Measurements from ENCODE around the gene UCKL1. TPM values are rescaled to one million over a fixed set of nuclear protein-coding genes. Genes with fewer than 3 reads are reported as not detected.

The UCKL1 gene
- total RNA-seq, 1 donor from 2014 or later = 50.8 TPM

GRCh38 chr20:63947638-63948456 lies 8.4 kb downstream of the UCKL1 start:
- intact Hi-C loops (cut with DNase I) = no loop called here
- DNase-seq (ENCODE audit: low spot score) (peak; percentile 61), ATAC-seq (no peak)

GRCh38 chr20:63946986-63947637 lies 9.1 kb downstream of the UCKL1 start:
- ATAC-seq = no peak
- no peak for DNase-seq (ENCODE audit: low spot score)
- intact Hi-C loops (cut with DNase I) = no loop called here

GRCh38 chr20:63945921-63946920 lies 10.0 kb downstream of the UCKL1 start:
- no peak for DNase-seq (ENCODE audit: low spot score)
- ATAC-seq = no peak
- intact Hi-C loops (cut with DNase I) = no loop called here

GRCh38 chr20:63945031-63945658 lies 11.1 kb downstream of the UCKL1 start:
- intact Hi-C loops (cut with DNase I) = no loop called here
- DNase-seq (ENCODE audit: low spot score) (no peak), ATAC-seq (no peak)

GRCh38 chr20:63944078-63944941 lies 11.9 kb downstream of the UCKL1 start:
- ATAC-seq = no peak
- DNase-seq (ENCODE audit: low spot score) = peak; percentile 61
- intact Hi-C loops (cut with DNase I) = no loop called here

- no peak for DNase-seq (ENCODE audit: low spot score)
- intact Hi-C loops (cut with DNase I) = no loop called here
These were observed 12.5 kb downstream of the UCKL1 start for GRCh38 chr20:63943808-63944077.

GRCh38 chr20:63942969-63943807 lies 13.0 kb downstream of the UCKL1 start:
- DNase-seq (ENCODE audit: low spot score) (no peak), ATAC-seq (no peak)
- intact Hi-C loops (cut with DNase I) = no loop called here

More at GRCh38 chr20:63943808-63944077, 12.5 kb downstream of the UCKL1 start:
- no peak for ATAC-seq

- ATAC-seq = no peak
- intact Hi-C loops (cut with DNase I) = no loop called here
- DNase-seq (ENCODE audit: low spot score) = no peak
These were observed 13.8 kb downstream of the UCKL1 start for GRCh38 chr20:63942250-63942951.

GRCh38 chr20:63941282-63942081 lies 14.7 kb downstream of the UCKL1 start:
- DNase-seq (ENCODE audit: low spot score) (peak; percentile 74), ATAC-seq (no peak)
- intact Hi-C loops (cut with DNase I) = no loop called here

GRCh38 chr20:63940472-63941266 lies 15.5 kb downstream of the UCKL1 start:
- ATAC-seq (no peak), DNase-seq (ENCODE audit: low spot score) (no peak)
- intact Hi-C loops (cut with DNase I) = no loop called here

- intact Hi-C loops (cut with DNase I) = no loop called here
- ATAC-seq (no peak), DNase-seq (ENCODE audit: low spot score) (no peak)
These were observed 16.1 kb downstream of the UCKL1 start for GRCh38 chr20:63940071-63940471.

GRCh38 chr20:63939061-63939935 lies 16.9 kb downstream of the UCKL1 start:
- no peak for ATAC-seq
- intact Hi-C loops (cut with DNase I) = no loop called here
- no peak for DNase-seq (ENCODE audit: low spot score)

- no peak for ATAC-seq
- no peak for DNase-seq (ENCODE audit: low spot score)
- intact Hi-C loops (cut with DNase I) = no loop called here
These were observed 18.6 kb downstream of the UCKL1 start for GRCh38 chr20:63937596-63937995.

GRCh38 chr20:63935447-63935846 lies 20.8 kb downstream of the UCKL1 start:
- intact Hi-C loops (cut with DNase I) = no loop called here
- DNase-seq (ENCODE audit: low spot score) (no peak), ATAC-seq (no peak)
